Hematopoietic multipotent progenitor cell treated with erythropoietin and hydrocortisone succinate and interleukin-3 and kit ligand, for 6 days (in vitro differentiated cells): Measurements from ENCODE around the gene ANAPC2.

Source experiments
- DNase-seq: peaks from one replicate; pipeline ENCODE4 v3.0.0-alpha.2; 2015

The ANAPC2 gene

GRCh38 chr9:137172901-137173795 is 15.2 kb downstream of the ANAPC2 start:
- DNase-seq: no peak

GRCh38 chr9:137171149-137171900 is 17.0 kb downstream of the ANAPC2 start:
- DNase-seq: no peak

GRCh38 chr9:137170486-137171148 is 17.7 kb downstream of the ANAPC2 start:
- DNase-seq: no peak

GRCh38 chr9:137169896-137170358 is 18.4 kb downstream of the ANAPC2 start, which contains the start of gene LRRC26:
LRRC26 (minus strand) TSS chr9:137170051; CDS start chr9:137169943, 108 bp downstream.
- DNase-seq: no peak

GRCh38 chr9:137168904-137169856 is 19.2 kb downstream of the ANAPC2 start:
- DNase-seq: peak; percentile 64

GRCh38 chr9:137168573-137168903 is 19.8 kb downstream of the ANAPC2 start:
- no peak for DNase-seq

GRCh38 chr9:137167747-137168572 is 20.4 kb downstream of the ANAPC2 start:
- peak; percentile 50 for DNase-seq

GRCh38 chr9:137167277-137167746 is 21.0 kb downstream of the ANAPC2 start:
- DNase-seq: no peak

GRCh38 chr9:137166380-137167229 is 21.8 kb downstream of the ANAPC2 start:
- no peak for DNase-seq

GRCh38 chr9:137165250-137165836 is 23.0 kb downstream of the ANAPC2 start:
- no peak for DNase-seq

- DNase-seq: no peak
Observed at GRCh38 chr9:137164370-137165249, 23.8 kb downstream of the ANAPC2 start.

- DNase-seq: no peak
Observed at GRCh38 chr9:137163805-137164204, 24.6 kb downstream of the ANAPC2 start.

- DNase-seq: no peak
Observed at GRCh38 chr9:137163365-137163715, 25.0 kb downstream of the ANAPC2 start.

GRCh38 chr9:137162505-137163364 is 25.6 kb downstream of the ANAPC2 start:
- DNase-seq: peak; percentile 55

- peak; percentile 46 for DNase-seq
Observed at GRCh38 chr9:137161558-137162486, 26.5 kb downstream of the ANAPC2 start.
